Calu3 (cell line): ENCODE data around the gene CAMSAP1. TPM values are rescaled to one million over a fixed set of nuclear protein-coding genes. Genes with fewer than 3 reads are reported as not detected.

ENCODE experiments used
- BruUV-seq: library from RNA; stranded (reverse); fragments of 400-500 nt; replicated peaks from 2 replicates; lab custom pipeline; 2021; lab: Mats Ljungman, UMichigan
- CTCF ChIA-PET: fragments of 300-600 bp; sonication (Branson Sonifier 250); formaldehyde crosslinking; loops from one replicate; lab custom pipeline; 2022; ENCODE audit warnings: antibody characterized with exemption; lab: Charles Lee
- DNase-seq: peaks from one replicate; pipeline ENCODE4 v3.0.0; 2022
- H3K27ac Mint-ChIP-seq: one replicate; pipeline ENCODE4 v1.8.0; 2022; ENCODE audit warnings: mixed read lengths; ENCODE audit not compliant: unreplicated experiment
- H3K27me3 Mint-ChIP-seq: one replicate; pipeline ENCODE4 v1.8.0; 2022; ENCODE audit warnings: mixed read lengths; ENCODE audit not compliant: unreplicated experiment
- H3K36me3 Mint-ChIP-seq: one replicate; pipeline ENCODE4 v1.8.0; 2022; ENCODE audit warnings: mild to moderate bottlenecking, moderate library complexity, mixed read lengths; ENCODE audit not compliant: insufficient read depth, unreplicated experiment
- H3K4me1 Mint-ChIP-seq: one replicate; pipeline ENCODE4 v1.8.0; 2022; ENCODE audit warnings: mild to moderate bottlenecking, low read depth, mixed read lengths; ENCODE audit not compliant: unreplicated experiment
- H3K4me3 Mint-ChIP-seq: one replicate; pipeline ENCODE4 v1.8.0; 2022; ENCODE audit warnings: mild to moderate bottlenecking, low read depth, moderate library complexity, mixed read lengths; ENCODE audit not compliant: unreplicated experiment
- H3K9me3 Mint-ChIP-seq: one replicate; pipeline ENCODE4 v1.8.0; 2022; ENCODE audit warnings: low read depth, mixed read lengths; ENCODE audit not compliant: unreplicated experiment
- intact Hi-C: fragments of 100-400 bp; cut with micrococcal nuclease; formaldehyde crosslinking; loops from one replicate; pipeline ENCODE4 v1.10.0; 2022; ENCODE audit not compliant: unreplicated experiment
- total RNA-seq: library from RNA; stranded (reverse); gene quantifications from 2 replicates; pipeline ENCODE4 v1.2.3, GENCODE V29; 2022
- TF ChIP-seq, protein P1 (sequence below): fragments of 200-600 bp; IDR thresholded peaks from one replicate; pipeline ENCODE4 v1.8.0; 2022; ENCODE audit warnings: antibody characterized with exemption; ENCODE audit not compliant: unreplicated experiment

Gene CAMSAP1
- total RNA-seq, 1 experiment from 2014 or later: 28.1 TPM

GRCh38 chr9:135820661-135821060, 86.7 kb downstream of the CAMSAP1 start:
- no peaks in the 10 kb centered on the region for H3K9me3 Mint-ChIP-seq
- no peak overlapping the region for H3K4me3 Mint-ChIP-seq
- intact Hi-C loops: no loop called here
- CTCF ChIA-PET: no interaction called here
- peaks cover 20% of the 10 kb centered on the region for H3K36me3 Mint-ChIP-seq
- no peak overlapping the region for H3K27ac Mint-ChIP-seq
- TF ChIP-seq, protein P1, sequence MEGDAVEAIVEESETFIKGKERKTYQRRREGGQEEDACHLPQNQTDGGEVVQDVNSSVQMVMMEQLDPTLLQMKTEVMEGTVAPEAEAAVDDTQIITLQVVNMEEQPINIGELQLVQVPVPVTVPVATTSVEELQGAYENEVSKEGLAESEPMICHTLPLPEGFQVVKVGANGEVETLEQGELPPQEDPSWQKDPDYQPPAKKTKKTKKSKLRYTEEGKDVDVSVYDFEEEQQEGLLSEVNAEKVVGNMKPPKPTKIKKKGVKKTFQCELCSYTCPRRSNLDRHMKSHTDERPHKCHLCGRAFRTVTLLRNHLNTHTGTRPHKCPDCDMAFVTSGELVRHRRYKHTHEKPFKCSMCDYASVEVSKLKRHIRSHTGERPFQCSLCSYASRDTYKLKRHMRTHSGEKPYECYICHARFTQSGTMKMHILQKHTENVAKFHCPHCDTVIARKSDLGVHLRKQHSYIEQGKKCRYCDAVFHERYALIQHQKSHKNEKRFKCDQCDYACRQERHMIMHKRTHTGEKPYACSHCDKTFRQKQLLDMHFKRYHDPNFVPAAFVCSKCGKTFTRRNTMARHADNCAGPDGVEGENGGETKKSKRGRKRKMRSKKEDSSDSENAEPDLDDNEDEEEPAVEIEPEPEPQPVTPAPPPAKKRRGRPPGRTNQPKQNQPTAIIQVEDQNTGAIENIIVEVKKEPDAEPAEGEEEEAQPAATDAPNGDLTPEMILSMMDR: no peak
- BruUV-seq: no TSS peak
- no peak for DNase-seq
- H3K4me1 Mint-ChIP-seq: no peaks in the 10 kb centered on the region
- H3K27me3 Mint-ChIP-seq: no peaks in the 10 kb centered on the region

DNA sequence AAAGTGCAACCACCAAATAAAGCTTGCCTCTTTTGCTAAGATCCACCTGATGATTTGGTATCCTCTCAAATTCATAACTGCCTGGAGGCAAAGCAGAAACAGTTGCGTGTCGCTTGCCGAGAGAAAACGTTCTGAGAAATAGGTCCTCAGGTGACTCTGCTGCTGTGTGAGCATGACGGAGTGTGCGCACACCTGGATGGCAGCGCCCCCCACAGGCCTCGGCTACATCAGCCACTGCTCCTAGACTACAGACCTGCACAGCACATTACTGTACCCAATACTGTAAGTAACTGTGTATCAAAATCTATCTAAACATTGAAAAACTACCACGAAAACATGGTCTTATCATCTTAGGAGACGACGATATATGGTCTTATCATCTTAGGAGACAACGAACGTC, 87.4 kb downstream of the CAMSAP1 start:
- Mint-ChIP-seq H3K27me3 (no peaks in the 10 kb centered on the region), H3K9me3 (no peaks in the 10 kb centered on the region), H3K4me3 (no peak overlapping the region), H3K36me3 (peaks cover 25% of the 10 kb centered on the region), H3K27ac (no peak overlapping the region), H3K4me1 (no peaks in the 10 kb centered on the region)
- intact Hi-C loops: no loop called here
- BruUV-seq: no TSS peak
- TF ChIP-seq, protein P1: no peak
- DNase-seq: no peak
- CTCF ChIA-PET: no interaction called here

GRCh38 chr9:135818718-135819475, 88.4 kb downstream of the CAMSAP1 start:
- Mint-ChIP-seq H3K9me3 (no peaks in the 10 kb centered on the region), H3K4me1 (no peaks in the 10 kb centered on the region), H3K4me3 (no peak overlapping the region), H3K36me3 (peaks cover 25% of the 10 kb centered on the region), H3K27ac (no peak overlapping the region), H3K27me3 (no peaks in the 10 kb centered on the region)
- intact Hi-C loops: no loop called here
- no peak for DNase-seq
- no TSS peak for BruUV-seq
- CTCF ChIA-PET: no interaction called here
- TF ChIP-seq, protein P1: no peak

DNA sequence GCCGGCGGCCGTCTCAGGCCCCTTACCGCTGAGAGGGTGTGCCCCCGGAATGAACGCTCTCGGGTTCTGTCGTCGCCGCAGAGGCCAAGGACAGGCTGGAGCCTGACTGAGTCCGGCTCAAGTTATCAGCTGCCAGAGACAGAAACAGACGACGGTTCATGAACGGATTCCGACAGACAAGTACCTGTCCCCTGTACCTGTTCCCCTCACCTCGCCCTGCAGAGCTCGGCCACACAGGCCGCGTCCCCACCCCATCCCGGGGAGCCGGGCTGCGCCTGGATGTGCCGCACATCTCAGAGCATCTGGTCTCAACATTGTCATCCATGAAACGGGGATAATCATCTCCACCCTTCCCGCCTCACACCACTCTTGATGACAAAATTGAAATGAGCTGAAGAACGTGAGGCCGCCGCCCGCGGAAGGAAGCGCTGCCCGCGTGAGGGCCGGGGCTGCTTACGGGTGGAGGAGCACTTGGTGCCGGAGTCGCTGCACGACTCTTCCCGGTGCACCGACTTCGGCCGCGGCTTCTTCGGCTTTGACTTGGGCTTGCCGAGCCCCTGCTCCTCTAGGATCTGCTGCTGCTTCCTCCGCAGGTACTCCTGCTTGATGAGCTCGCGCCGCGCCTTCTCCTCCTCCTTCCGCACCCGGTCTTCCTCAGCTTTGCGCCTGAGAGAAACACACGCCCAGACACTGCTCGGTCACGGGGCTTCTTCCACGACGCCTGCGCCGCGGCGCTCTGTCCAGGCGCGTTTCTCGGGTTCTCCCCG, 89.2 kb downstream of the CAMSAP1 start:
- Mint-ChIP-seq H3K9me3 (no peaks in the 10 kb centered on the region), H3K4me1 (no peaks in the 10 kb centered on the region), H3K4me3 (no peak overlapping the region), H3K27ac (no peak overlapping the region), H3K27me3 (no peaks in the 10 kb centered on the region), H3K36me3 (peaks cover 29% of the 10 kb centered on the region)
- no peak for DNase-seq
- intact Hi-C loops: no loop called here
- TF ChIP-seq, protein P1: no peak
- no TSS peak for BruUV-seq
- CTCF ChIA-PET: interaction anchor here (0.6 kb wide), 1 partner anchor 186 kb away, joined by 4 read pairs; no protein-coding TSS in a partner anchor
